NCI-H345 treated with DMSO at 0.1 percent for 48 hours (cell line): Measurements from ENCODE around the gene IL1R1.
"Not testable (repeated sequence)": the region's sequence is repeated elsewhere in the genome, so short reads cannot be mapped to it uniquely, and the experiment has no call there.

Experiments
- DNase-seq: peaks from one replicate; lab custom pipeline; 2025; ENCODE audit not compliant: unreplicated experiment; lab: John Stamatoyannopoulos, UW

Gene IL1R1

DNA sequence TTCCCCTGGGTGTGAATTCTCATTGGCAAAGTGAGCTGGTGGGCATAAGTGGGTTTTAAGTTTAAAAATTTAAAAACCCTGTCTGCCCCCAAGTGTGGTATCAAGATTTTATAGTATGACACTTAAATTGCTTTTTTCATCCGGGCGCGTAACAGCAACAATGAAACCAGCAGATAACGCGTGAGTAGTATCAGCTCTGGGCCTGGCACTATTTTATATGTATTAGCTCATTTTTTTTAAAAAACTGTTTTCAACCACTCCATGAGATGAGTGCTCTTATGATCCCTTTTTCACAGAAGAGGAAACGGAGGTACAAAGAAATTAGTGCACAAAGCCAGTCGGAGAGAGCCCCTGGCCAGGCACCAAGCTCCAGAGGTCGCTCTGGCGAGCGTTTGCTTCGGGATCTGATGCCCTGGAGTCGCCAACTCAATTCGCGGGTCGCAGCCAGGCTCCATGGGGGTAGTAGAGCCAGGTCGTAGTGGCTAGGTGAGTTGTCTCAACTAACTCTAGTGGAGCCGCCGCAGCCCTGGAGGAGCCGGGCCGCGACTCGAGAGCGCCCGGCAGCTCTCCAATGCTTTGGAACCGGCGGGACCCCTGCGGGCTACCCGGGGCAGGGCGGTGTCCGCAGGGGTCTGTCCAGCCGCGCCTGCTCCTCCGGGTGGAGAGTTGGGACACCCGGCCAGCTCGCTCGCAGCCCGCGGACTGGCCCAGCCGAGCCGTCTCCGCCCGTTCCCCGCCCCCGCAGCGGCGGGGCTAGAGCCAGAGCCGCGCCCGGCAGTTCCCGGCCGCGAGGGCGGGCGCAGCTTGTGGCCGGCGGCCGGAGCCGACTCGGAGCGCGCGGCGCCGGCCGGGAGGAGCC lies at the start of gene IL1R1:
Gene IL1R1 (plus strand): TSS at position 777 of the 859 bp plus-strand sequence. CDS start 14,979 bp downstream, outside the sequence.
- DNase-seq = no peak

- DNase-seq = no peak
Measured at GRCh38 chr2:102093662-102094061, 48.9 kb upstream of the IL1R1 start.

DNA sequence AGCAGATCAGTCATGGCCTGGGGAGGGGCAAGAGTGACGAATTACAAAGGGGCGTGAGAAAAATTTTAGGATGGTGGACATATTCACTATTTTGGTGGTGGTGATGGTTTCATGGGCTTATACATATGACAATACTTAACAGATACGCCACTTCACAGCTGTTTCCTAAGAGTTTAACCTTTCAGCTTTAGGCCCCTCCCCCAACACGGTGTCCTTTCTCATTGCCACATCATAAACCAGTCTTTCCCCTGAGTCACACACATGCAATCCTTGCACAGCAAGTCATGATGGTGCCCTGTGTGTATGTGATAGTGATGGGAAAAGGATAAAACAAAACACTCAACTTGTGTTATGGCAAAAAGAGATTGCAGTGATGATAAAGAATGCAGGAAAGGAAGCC lies 47.6 kb upstream of the IL1R1 start:
- no peak for DNase-seq

GRCh38 chr2:102096103-102096502 lies 46.4 kb upstream of the IL1R1 start:
- no peak for DNase-seq

GRCh38 chr2:102098756-102099155 lies 43.8 kb upstream of the IL1R1 start:
- no peak for DNase-seq

DNA sequence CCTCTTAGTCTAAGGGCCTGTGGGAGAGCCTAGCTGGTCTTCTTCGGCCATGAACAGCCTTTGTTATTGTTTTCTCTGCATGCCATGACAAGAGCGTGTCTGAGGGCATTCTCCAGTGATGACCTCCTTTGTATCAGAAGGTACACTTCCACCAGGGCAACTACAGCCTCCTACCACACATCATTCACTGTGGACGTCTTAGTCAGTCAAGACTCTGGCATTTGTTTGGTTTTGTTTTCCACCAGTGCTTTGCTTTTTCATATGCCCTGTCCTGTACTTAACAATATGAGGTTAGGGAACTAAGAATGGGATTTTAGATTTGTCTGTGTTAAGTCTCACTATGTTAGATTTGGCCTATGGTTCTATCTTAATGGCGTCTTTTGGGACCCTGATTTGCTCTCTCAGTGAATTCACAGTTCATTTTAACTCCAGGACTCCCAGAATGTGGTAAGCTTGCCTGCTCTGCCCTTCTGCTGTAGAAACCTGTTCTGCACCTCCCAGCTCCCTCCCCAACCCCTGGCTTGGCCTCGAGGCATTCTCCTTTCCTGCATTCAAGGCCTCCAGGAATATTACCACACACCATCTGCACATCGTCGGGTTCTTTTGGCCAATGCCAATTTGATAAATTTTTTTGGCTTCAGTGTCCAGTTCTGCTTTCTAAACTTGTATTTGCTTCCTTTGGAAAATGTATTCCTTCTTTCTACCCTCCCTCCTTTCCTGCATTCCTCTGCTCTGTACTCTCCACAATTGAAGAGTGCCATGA lies 42.8 kb upstream of the IL1R1 start:
- no peak for DNase-seq

GRCh38 chr2:102100371-102101096 lies 42.0 kb upstream of the IL1R1 start:
- DNase-seq = no peak

- DNase-seq = no peak
Measured at GRCh38 chr2:102101097-102101848, 41.3 kb upstream of the IL1R1 start.

DNA sequence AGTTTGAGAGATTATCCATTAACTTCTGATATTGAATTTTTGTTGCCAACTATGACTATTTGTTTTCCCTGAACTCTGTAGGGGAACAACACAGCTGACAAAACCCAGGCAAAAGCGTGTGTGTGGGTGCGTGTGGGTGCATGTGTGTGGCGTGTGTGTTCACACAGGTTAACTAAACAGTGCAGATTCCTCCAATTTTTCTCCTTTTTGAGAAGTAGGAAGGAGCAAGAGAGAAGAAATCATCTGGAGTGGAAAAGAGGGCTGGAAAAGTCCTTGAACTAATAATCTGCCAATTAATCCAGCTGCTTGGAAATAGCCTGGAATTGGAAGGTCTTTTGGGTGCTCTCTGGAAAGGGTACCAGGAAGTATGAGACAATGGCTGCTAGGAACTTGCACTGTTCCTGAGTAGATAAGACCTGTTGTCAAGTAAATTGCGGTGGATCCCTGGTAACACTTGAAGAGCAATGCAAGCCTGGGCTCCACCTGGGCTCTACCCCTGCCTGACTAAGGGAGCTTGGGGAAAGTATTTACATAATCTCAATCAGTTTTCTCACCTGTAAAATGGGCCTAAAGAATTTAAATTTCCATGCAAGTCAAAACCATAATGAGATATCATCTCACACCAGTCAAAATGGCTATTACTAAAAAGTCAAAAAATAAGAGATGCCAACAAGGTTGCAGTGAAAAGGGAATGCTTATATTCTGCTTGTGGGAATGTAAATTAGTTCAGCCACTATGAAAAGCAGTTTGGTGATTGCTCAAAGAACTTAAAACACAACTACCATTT lies 40.5 kb upstream of the IL1R1 start:
- DNase-seq = no peak

- not testable (repeated sequence) for DNase-seq
Measured at GRCh38 chr2:102102636-102102948, 40.0 kb upstream of the IL1R1 start.

DNA sequence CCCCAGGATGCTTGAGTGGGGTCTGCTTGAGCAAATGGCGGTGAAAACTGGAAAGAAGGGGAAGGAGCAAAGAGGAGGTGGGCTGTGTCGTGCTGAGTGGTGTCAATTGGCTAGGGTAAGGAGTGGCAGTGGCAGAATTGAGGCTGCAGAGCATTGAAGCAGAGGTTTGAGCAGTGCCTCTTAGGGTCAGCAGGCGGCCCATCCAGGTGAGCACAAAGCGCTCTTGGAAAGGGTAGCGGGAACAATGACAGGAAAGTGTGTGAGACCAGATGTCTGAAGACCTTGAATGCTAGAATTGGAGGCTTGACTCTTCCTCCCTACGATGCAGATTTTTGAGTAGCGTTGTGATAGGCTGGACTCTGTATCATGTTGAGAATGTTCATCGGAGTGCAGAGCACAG lies 39.3 kb upstream of the IL1R1 start:
- no peak for DNase-seq

GRCh38 chr2:102103992-102104871 lies 38.3 kb upstream of the IL1R1 start:
- DNase-seq = no peak

GRCh38 chr2:102106133-102106556 lies 36.4 kb upstream of the IL1R1 start:
- DNase-seq = no peak

DNA sequence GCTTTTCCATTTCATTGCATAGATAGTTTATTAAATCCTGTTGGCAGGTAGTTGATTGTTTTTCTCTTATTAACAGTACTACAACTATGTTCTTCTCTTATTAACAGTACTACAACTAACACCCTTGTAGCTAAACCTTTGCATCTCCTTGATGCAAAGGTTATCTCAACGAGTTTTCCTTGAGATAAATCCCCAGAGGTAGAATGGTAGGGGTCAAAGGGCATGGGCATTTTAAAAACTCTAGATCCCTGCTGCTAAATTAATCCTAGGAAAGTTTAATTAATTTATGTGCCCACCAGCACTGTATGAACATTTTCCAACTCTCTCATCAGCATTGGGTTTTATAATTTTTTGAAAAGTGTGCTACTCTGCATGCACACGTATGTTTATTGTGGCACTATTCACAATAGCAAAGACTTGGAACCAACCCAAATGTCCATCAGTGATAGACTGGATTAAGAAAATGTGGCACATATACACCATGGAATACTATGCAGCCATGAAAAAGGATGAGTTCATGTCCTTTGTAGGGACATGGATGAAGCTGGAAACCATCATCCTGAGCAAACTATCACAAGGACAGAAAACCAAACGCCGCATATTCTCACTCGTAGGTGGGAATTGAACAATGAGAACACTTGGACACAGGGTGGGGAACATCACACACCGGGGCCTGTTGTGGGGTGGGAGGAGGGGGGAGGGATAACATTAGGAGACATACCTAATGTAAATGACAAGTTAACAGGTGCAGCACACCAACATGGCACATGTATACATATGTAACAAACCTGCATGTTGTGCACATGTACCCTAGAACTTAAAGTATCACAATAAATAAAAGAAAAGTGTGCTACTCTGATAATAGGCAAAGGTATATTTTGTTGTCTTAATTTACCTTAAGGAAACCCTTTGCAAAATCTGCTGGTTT lies 35.5 kb upstream of the IL1R1 start:
- not testable (repeated sequence) for DNase-seq

GRCh38 chr2:102107741-102108070 lies 34.8 kb upstream of the IL1R1 start:
- no peak for DNase-seq

- no peak for DNase-seq
Measured at GRCh38 chr2:102109016-102109415, 33.5 kb upstream of the IL1R1 start.

GRCh38 chr2:102110171-102110570 lies 32.4 kb upstream of the IL1R1 start:
- DNase-seq = no peak
